Peyer's patch (tissue), 4 donors: ENCODE measurements around the gene RELCH.

Experiments used
- CTCF ChIP-seq, 6 experiments: fragments of 450-650 bp in 4 of 6; fragments of 200-600 bp in 2 of 6; sonication (generic) in 1 of 6; IDR thresholded peaks; one replicate each; pipeline ENCODE4 v1.5.1; 2017 to 2019; ENCODE audit warnings: antibody characterized with exemption in 6 of 6, mild to moderate bottlenecking in 3 of 6, moderate library complexity in 1 of 6
- POLR2A ChIP-seq, 2 donors: fragments of 450-650 bp; IDR thresholded peaks; one replicate each; pipeline ENCODE4 v1.5.1; 2017; ENCODE audit warnings: antibody characterized with exemption in 2 of 2, mild to moderate bottlenecking in 2 of 2, moderate library complexity in 2 of 2

GRCh38 chr18:62144338-62144737, 42.7 kb upstream of the RELCH start:
- TF ChIP-seq CTCF (IDR thresholded peaks at IDR 0.05) (no peak), POLR2A (IDR thresholded peaks at IDR 0.05) (no peak)
